Smooth muscle cell (in vitro differentiated cells): Measurements from ENCODE around the gene ACAP3. TPM values are rescaled to one million over a fixed set of nuclear protein-coding genes. Genes with fewer than 3 reads are reported as not detected.

Experiments
- DNase-seq: peaks from one replicate; lab custom pipeline; 2025; ENCODE audit not compliant: unreplicated experiment; lab: John Stamatoyannopoulos, UW
- H2AFZ ChIP-seq: fragments of 200-600 bp; sonication (generic); 2 replicates; pipeline ENCODE4 v1.6.0; 2016; ENCODE audit warnings: antibody characterized with exemption, low read depth, mild to moderate bottlenecking
- H3F3A ChIP-seq: fragments of 200-600 bp; sonication (generic); 2 replicates; pipeline ENCODE4 v1.6.0; 2017; ENCODE audit warnings: antibody characterized with exemption, low read depth
- H3K27ac ChIP-seq: fragments of 200-600 bp; sonication (generic); 2 replicates; pipeline ENCODE4 v1.5.1; 2016; ENCODE audit warnings: low read depth, mild to moderate bottlenecking
- H3K27me3 ChIP-seq: fragments of 200-600 bp; sonication (generic); 2 replicates; pipeline ENCODE4 v1.6.1; 2016; ENCODE audit warnings: low read depth, mild to moderate bottlenecking
- H3K36me3 ChIP-seq: fragments of 200-600 bp; sonication (generic); 2 replicates; pipeline ENCODE4 v1.5.1; 2016; ENCODE audit warnings: low read depth
- H3K4me1 ChIP-seq: fragments of 200-600 bp; sonication (generic); 2 replicates; pipeline ENCODE4 v1.5.1; 2016; ENCODE audit warnings: low read depth
- H3K4me2 ChIP-seq: fragments of 200-600 bp; sonication (generic); 2 replicates; pipeline ENCODE4 v1.6.0; 2016; ENCODE audit warnings: mild to moderate bottlenecking
- H3K4me3 ChIP-seq: fragments of 200-600 bp; sonication (generic); 2 replicates; pipeline ENCODE4 v1.5.1; 2016; ENCODE audit warnings: mild to moderate bottlenecking
- H3K79me2 ChIP-seq: fragments of 200-600 bp; sonication (generic); 2 replicates; pipeline ENCODE4 v1.6.0; 2016; ENCODE audit warnings: low read depth, mild to moderate bottlenecking
- H3K9ac ChIP-seq: fragments of 200-600 bp; sonication (generic); 2 replicates; pipeline ENCODE4 v1.6.0; 2016; ENCODE audit warnings: low read depth
- H3K9me3 ChIP-seq: fragments of 200-600 bp; sonication (generic); replicated peaks from 2 replicates; pipeline ENCODE4 v1.5.1; 2016; ENCODE audit warnings: low read depth
- H4K20me1 ChIP-seq: fragments of 200-600 bp; sonication (generic); 2 replicates; pipeline ENCODE4 v1.6.0; 2016; ENCODE audit warnings: low read depth
- WGBS: methylation state at CpG from one replicate; pipeline ENCODE4 v1.1.7; 2016; ENCODE audit warnings: low lambda C conversion rate; 5-methylcytosine and 5-hydroxymethylcytosine counted together
- polyA plus RNA-seq: library from polyadenylated mRNA; unstranded; fragments of >200 nt; fragmentation: Nextera tagmentation; extraction: Ambion mirVana; gene quantifications from 2 replicates; pipeline ENCODE4 v1.2.1, GENCODE V29; 2016
- total RNA-seq: library from RNA; depleted of rRNA; stranded (reverse); fragments of >200 nt; gene quantifications from 2 replicates; pipeline ENCODE4 v1.2.3, GENCODE V29; 2014
- TF ChIP-seq, protein P1 (sequence below): fragments of 200-600 bp; sonication (generic); IDR thresholded peaks from 2 replicates; pipeline ENCODE4 v1.5.1; 2017; ENCODE audit warnings: borderline replicate concordance, mild to moderate bottlenecking, antibody characterized with exemption; ENCODE audit not compliant: insufficient read depth, poor library complexity, severe bottlenecking

Gene ACAP3
- total and polyA plus RNA-seq, 2 experiments from 2014 or later: 29.9 to 63.9 TPM

DNA sequence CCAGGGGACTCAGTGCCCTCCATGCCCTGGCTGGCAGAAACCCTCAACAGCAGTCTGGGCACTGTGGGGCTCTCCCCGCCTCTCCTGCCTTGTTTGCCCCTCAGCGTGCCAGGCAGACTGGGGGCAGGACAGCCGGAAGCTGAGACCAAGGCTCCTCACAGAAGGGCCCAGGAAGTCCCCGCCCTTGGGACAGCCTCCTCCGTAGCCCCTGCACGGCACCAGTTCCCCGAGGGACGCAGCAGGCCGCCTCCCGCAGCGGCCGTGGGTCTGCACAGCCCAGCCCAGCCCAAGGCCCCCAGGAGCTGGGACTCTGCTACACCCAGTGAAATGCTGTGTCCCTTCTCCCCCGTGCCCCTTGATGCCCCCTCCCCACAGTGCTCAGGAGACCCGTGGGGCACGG is 20.5 kb upstream of the ACAP3 start:
- no peaks in the 10 kb centered on the region for H3K36me3 ChIP-seq
- H3K4me1 ChIP-seq: peaks cover 13% of the 10 kb centered on the region
- no peak overlapping the region for H3K4me3 ChIP-seq
- peaks cover 28% of the 10 kb centered on the region for H4K20me1 ChIP-seq
- H3K4me2 ChIP-seq: no peak overlapping the region
- no peaks in the 10 kb centered on the region for H3K27me3 ChIP-seq
- TF ChIP-seq, protein P1, sequence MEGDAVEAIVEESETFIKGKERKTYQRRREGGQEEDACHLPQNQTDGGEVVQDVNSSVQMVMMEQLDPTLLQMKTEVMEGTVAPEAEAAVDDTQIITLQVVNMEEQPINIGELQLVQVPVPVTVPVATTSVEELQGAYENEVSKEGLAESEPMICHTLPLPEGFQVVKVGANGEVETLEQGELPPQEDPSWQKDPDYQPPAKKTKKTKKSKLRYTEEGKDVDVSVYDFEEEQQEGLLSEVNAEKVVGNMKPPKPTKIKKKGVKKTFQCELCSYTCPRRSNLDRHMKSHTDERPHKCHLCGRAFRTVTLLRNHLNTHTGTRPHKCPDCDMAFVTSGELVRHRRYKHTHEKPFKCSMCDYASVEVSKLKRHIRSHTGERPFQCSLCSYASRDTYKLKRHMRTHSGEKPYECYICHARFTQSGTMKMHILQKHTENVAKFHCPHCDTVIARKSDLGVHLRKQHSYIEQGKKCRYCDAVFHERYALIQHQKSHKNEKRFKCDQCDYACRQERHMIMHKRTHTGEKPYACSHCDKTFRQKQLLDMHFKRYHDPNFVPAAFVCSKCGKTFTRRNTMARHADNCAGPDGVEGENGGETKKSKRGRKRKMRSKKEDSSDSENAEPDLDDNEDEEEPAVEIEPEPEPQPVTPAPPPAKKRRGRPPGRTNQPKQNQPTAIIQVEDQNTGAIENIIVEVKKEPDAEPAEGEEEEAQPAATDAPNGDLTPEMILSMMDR: no peak
- no peak overlapping the region for H2AFZ ChIP-seq
- no peaks in the 10 kb centered on the region for H3K9me3 ChIP-seq
- H3K79me2 ChIP-seq: peaks cover 34% of the 10 kb centered on the region
- 94% methylated on average over 15 of the region's 15 CpGs for WGBS
- H3F3A ChIP-seq: no peaks in the 10 kb centered on the region
- no peak for DNase-seq
- no peak overlapping the region for H3K27ac ChIP-seq
- H3K9ac ChIP-seq: no peak overlapping the region

DNA sequence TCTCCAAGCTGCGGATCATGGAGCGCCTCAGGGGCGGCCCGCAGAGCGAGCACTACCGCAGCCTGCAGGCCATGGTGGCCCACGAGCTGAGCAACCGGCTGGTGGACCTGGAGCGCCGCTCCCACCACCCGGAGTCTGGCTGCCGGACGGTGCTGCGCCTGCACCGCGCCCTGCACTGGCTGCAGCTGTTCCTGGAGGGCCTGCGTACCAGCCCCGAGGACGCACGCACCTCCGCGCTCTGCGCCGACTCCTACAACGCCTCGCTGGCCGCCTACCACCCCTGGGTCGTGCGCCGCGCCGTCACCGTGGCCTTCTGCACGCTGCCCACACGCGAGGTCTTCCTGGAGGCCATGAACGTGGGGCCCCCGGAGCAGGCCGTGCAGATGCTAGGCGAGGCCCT is 19.6 kb upstream of the ACAP3 start:
- Histone ChIP-seq H3K79me2 (peaks cover 42% of the 10 kb centered on the region), H2AFZ (no peak overlapping the region), H3K27ac (no peak overlapping the region), H4K20me1 (peaks cover 34% of the 10 kb centered on the region), H3K4me1 (peaks cover 13% of the 10 kb centered on the region), H3K4me3 (no peak overlapping the region), H3K27me3 (no peaks in the 10 kb centered on the region), H3K36me3 (no peaks in the 10 kb centered on the region), H3K9ac (no peak overlapping the region), H3K4me2 (no peak overlapping the region), H3K9me3 (no peaks in the 10 kb centered on the region), H3F3A (no peaks in the 10 kb centered on the region)
- TF ChIP-seq, protein P1: no peak
- DNase-seq: no peak
- WGBS: 94% methylated on average over 39 of the region's 40 CpGs

DNA sequence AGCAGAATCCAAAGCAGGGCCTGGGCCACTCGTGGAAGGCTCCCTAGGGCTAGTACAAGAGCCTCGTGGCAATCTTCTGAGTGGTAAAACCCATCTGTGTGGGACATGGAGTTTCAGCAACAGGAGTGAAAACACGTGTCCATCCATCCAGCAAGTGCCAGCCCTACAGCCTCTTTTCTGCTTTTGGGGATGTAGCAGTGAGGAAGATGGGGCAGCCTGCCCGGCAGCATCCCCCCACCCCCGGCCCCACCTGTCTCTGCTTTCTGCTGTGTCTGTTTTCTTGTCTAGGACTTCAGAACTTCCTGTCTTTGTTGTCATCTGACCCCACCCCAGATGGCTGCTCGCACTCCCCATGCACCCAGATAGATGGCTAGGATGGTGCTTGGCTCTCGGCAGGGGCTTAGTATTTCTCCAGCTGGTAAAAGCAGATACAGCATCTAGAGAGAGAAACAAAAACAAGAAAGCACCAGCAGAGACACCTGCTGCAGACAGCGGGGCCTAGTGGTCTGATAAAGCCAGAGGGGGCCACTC is 18.4 kb upstream of the ACAP3 start:
- Histone ChIP-seq H3K4me2 (peak overlapping the region; percentile 90), H3K9me3 (no peaks in the 10 kb centered on the region), H3K9ac (peak overlapping the region; percentile 95), H3K79me2 (peaks cover 53% of the 10 kb centered on the region), H3K4me1 (peaks cover 13% of the 10 kb centered on the region), H4K20me1 (peaks cover 45% of the 10 kb centered on the region), H3K27me3 (no peaks in the 10 kb centered on the region), H3K36me3 (no peaks in the 10 kb centered on the region), H3K4me3 (no peak overlapping the region), H3F3A (no peaks in the 10 kb centered on the region), H2AFZ (no peak overlapping the region), H3K27ac (peak overlapping the region; percentile 24)
- TF ChIP-seq, protein P1: no peak
- no peak for DNase-seq
- 90% methylated on average over 8 of the region's 8 CpGs for WGBS
